K562 (cell line): Measurements from ENCODE around the gene MIP. TPM values are rescaled to one million over a fixed set of nuclear protein-coding genes. Genes with fewer than 3 reads are reported as not detected.

Source experiments
- ADNP ChIP-seq: fragments of 200-800 bp; sonication (Bioruptor generic); IDR thresholded peaks from 2 replicates; pipeline ENCODE4 v1.6.1; 2016; ENCODE audit warnings: missing genetic modification characterization, missing compliant biosample characterization
- BHLHE40 ChIP-seq: IDR thresholded peaks from 2 replicates; pipeline ENCODE4 v1.6.1; 2011; ENCODE audit warnings: low read length, improper control_type of control experiment
- BMI1 ChIP-seq: fragments of 150-350 bp; IDR thresholded peaks from 2 replicates; pipeline ENCODE4 v1.6.1; 2014; ENCODE audit warnings: low read length
- BRF1 ChIP-seq: IDR thresholded peaks from 3 replicates; pipeline ENCODE4 v1.6.1; 2011; ENCODE audit warnings: borderline replicate concordance, mild to moderate bottlenecking; ENCODE audit not compliant: insufficient read length; ENCODE audit errors: extremely low read depth
- CEBPB ChIP-seq: fragments of 450-650 bp; IDR thresholded peaks from 2 replicates; pipeline ENCODE4 v1.6.1; 2016; ENCODE audit warnings: missing genetic modification characterization, missing compliant biosample characterization
- HDAC2 ChIP-seq: fragments of 450-650 bp; IDR thresholded peaks from 2 replicates; pipeline ENCODE4 v1.6.1; 2016; ENCODE audit warnings: mild to moderate bottlenecking
- KDM4B ChIP-seq, 2 experiments: fragments of 450-650 bp in 1 of 2; sonication (generic) in 1 of 2; IDR thresholded peaks; 2 replicates each; pipeline ENCODE4 v1.6.1; 2016 to 2017; ENCODE audit warnings: borderline replicate concordance in 2 of 2, antibody characterized with exemption in 1 of 2, low read depth in 1 of 2, mild to moderate bottlenecking in 1 of 2
- XRCC4 ChIP-seq: IDR thresholded peaks from one replicate; pipeline ENCODE4 v1.6.1; 2011; ENCODE audit not compliant: insufficient read depth, insufficient read length; ENCODE audit errors: extremely low read depth
- ZFP36 ChIP-seq: fragments of 150-350 bp; IDR thresholded peaks from 2 replicates; pipeline ENCODE4 v1.6.1; 2018; ENCODE audit warnings: low read length, low read depth; ENCODE audit not compliant: partially characterized antibody
- ZFPM2 ChIP-seq: fragments of 250-450 bp; sonication (Bioruptor Pico); IDR thresholded peaks from 2 replicates; pipeline ENCODE4 v1.5.1; 2022; ENCODE audit warnings: mild to moderate bottlenecking
- ZNF23 ChIP-seq: fragments of 250-450 bp; sonication (Bioruptor Pico); IDR thresholded peaks from 2 replicates; pipeline ENCODE4 v1.4.0; 2020; ENCODE audit warnings: mild to moderate bottlenecking
- polyA plus RNA-seq, 8 experiments: library from polyadenylated mRNA; depleted of rRNA in 4 of 8; stranded (reverse) in 5 of 8; unstranded in 3 of 8; fragments of >200 nt; fragmentation: Nextera tagmentation in 2 of 8; fragmentation: Illumina TruSeq in 1 of 8; extraction: Ambion mirVana in 2 of 8; extraction: Trizol in 1 of 8; gene quantifications; 2 replicates each; pipeline versions ENCODE4 v1.2.1 to v1.2.3, GENCODE V29; 2011 to 2014; ENCODE audit warnings: inconsistent platforms in 1 of 8, missing spikeins in 1 of 8
- total RNA-seq, 7 experiments: library from RNA; depleted of rRNA in 6 of 7; stranded (reverse); fragments of >200 nt in 6 of 7; fragmentation: Illumina TruSeq in 2 of 7; extraction: Trizol in 2 of 7; gene quantifications; 2 replicates each; pipeline versions ENCODE4 v1.2.1 to v1.2.3, GENCODE V29; 2011 to 2021; ENCODE audit warnings: low replicate concordance in 1 of 7
- TF ChIP-seq, protein P1 (sequence below), 2 experiments: fragments of 200-800 bp in 1 of 2; sonication (Bioruptor generic) in 1 of 2; sonication (generic) in 1 of 2; formaldehyde crosslinking in 1 of 2; IDR thresholded peaks in 1 of 2; conservative IDR thresholded peaks in 1 of 2; 2 replicates each; pipeline versions ENCODE4 v1.5.0 to v1.6.1; 2016 to 2020; ENCODE audit warnings: missing compliant biosample characterization in 1 of 2, missing genetic modification characterization in 1 of 2, missing genetic modification reagents in 1 of 2
- TF ChIP-seq, protein P2 (sequence below): fragments of 450-650 bp; formaldehyde crosslinking; IDR thresholded peaks from 2 replicates; pipeline ENCODE4 v1.4.0; 2022; ENCODE audit warnings: missing genetic modification characterization
- TF ChIP-seq, protein P3 (sequence below), 2 experiments: IDR thresholded peaks in 1 of 2; conservative IDR thresholded peaks in 1 of 2; 2 replicates each; pipeline ENCODE4 v1.6.1; 2016; ENCODE audit warnings: low read depth in 2 of 2, mild to moderate bottlenecking in 1 of 2, missing compliant biosample characterization in 1 of 2, missing genetic modification characterization in 1 of 2, moderate library complexity in 1 of 2
- TF ChIP-seq, protein P4 (sequence below), 2 experiments: fragments of 450-650 bp in 1 of 2; IDR thresholded peaks; 2 replicates each; pipeline ENCODE4 v1.6.1; 2011 to 2017; ENCODE audit warnings: low read depth in 2 of 2, antibody characterized with exemption in 1 of 2, borderline replicate concordance in 1 of 2, low read length in 1 of 2, mild to moderate bottlenecking in 1 of 2, mixed read lengths in 1 of 2; ENCODE audit not compliant: control insufficient read depth in 1 of 2
- TF ChIP-seq, protein P5 (sequence below): sonication (generic); IDR thresholded peaks from 2 replicates; pipeline ENCODE4 v1.6.1; 2016

The MIP gene
- total and polyA plus RNA-seq, 9 of the 15 experiments (the other 6 are each of a cell fraction or from before 2014, with no cell fraction given) = 0.09 to 0.36 (median 0.19) TPM; not detected in 5

DNA sequence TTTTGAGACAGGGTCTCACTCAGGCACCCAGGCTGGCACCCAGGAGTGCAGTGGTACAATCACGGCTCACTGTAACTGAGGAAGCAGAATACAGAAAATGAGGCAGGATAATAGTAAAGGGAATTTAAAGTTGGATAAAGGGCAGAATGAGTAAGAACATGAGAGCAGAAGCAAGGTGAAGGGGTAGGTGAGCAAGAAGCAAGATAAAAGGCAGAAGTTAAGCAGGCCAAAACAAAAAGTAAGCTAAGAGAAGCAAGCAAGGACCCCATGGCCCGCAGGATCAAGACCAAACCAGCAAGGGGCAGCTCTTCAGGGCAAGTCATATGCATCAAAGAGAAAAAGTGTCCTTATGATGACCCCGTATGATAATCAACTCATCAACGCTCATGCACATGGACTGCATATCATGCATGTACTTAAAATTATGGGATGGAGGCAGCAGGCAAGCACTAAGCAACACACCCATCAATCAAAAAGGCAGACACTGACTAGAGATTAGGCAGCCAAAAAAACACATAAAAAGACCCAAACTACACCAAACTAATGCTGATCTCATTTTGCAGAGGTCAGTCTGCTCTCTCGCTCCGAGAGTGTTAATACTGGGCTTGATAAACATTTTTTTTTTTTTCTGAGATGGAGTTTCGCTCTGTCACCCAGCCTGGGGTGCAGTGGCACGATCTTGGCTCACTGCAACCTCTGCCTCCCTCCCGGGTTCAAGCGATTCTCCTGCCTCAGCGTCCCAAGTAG is 16.9 kb downstream of the MIP start (continued):
- TF ChIP-seq, protein P1, sequence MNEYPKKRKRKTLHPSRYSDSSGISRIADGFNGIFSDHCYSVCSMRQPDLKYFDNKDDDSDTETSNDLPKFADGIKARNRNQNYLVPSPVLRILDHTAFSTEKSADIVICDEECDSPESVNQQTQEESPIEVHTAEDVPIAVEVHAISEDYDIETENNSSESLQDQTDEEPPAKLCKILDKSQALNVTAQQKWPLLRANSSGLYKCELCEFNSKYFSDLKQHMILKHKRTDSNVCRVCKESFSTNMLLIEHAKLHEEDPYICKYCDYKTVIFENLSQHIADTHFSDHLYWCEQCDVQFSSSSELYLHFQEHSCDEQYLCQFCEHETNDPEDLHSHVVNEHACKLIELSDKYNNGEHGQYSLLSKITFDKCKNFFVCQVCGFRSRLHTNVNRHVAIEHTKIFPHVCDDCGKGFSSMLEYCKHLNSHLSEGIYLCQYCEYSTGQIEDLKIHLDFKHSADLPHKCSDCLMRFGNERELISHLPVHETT (CRISPR knock-in tag; conservative IDR thresholded peaks at IDR 0.05 in 1 of 2, IDR thresholded peaks at IDR 0.05 in 1 of 2) = peak in 1 of 2 experiments; percentile 52; a peak in 2 of 4 replicates
- peak; percentile 76 for TF ChIP-seq HDAC2
- TF ChIP-seq, protein P2, sequence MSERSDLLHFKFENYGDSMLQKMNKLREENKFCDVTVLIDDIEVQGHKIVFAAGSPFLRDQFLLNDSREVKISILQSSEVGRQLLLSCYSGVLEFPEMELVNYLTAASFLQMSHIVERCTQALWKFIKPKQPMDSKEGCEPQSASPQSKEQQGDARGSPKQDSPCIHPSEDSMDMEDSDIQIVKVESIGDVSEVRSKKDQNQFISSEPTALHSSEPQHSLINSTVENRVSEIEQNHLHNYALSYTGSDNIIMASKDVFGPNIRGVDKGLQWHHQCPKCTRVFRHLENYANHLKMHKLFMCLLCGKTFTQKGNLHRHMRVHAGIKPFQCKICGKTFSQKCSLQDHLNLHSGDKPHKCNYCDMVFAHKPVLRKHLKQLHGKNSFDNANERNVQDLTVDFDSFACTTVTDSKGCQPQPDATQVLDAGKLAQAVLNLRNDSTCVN = 0 out of 2 replicates have a peak, but pooled peaks have one; percentile 45
- TF ChIP-seq, protein P3, sequence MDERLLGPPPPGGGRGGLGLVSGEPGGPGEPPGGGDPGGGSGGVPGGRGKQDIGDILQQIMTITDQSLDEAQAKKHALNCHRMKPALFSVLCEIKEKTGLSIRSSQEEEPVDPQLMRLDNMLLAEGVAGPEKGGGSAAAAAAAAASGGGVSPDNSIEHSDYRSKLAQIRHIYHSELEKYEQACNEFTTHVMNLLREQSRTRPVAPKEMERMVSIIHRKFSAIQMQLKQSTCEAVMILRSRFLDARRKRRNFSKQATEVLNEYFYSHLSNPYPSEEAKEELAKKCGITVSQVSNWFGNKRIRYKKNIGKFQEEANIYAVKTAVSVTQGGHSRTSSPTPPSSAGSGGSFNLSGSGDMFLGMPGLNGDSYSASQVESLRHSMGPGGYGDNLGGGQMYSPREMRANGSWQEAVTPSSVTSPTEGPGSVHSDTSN (CRISPR knock-in tag; IDR thresholded peaks at IDR 0.05; ENCODE audit: low read depth) = peak; percentile 88
- TF ChIP-seq, protein P3 (tag; conservative IDR thresholded peaks at IDR 0.05; ENCODE audit: low read depth) = peak; percentile 99
- TF ChIP-seq XRCC4 = no peak
- TF ChIP-seq, protein P4, sequence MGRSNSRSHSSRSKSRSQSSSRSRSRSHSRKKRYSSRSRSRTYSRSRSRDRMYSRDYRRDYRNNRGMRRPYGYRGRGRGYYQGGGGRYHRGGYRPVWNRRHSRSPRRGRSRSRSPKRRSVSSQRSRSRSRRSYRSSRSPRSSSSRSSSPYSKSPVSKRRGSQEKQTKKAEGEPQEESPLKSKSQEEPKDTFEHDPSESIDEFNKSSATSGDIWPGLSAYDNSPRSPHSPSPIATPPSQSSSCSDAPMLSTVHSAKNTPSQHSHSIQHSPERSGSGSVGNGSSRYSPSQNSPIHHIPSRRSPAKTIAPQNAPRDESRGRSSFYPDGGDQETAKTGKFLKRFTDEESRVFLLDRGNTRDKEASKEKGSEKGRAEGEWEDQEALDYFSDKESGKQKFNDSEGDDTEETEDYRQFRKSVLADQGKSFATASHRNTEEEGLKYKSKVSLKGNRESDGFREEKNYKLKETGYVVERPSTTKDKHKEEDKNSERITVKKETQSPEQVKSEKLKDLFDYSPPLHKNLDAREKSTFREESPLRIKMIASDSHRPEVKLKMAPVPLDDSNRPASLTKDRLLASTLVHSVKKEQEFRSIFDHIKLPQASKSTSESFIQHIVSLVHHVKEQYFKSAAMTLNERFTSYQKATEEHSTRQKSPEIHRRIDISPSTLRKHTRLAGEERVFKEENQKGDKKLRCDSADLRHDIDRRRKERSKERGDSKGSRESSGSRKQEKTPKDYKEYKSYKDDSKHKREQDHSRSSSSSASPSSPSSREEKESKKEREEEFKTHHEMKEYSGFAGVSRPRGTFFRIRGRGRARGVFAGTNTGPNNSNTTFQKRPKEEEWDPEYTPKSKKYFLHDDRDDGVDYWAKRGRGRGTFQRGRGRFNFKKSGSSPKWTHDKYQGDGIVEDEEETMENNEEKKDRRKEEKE (IDR thresholded peaks at IDR 0.05; ENCODE audit: borderline replicate concordance in 1 of 2, control insufficient read depth in 1 of 2, low read depth in 2 of 2, low read length in 1 of 2) = 0 out of 4 replicates have a peak, but pooled peaks have one; percentile 30 to 37
- TF ChIP-seq, protein P5, sequence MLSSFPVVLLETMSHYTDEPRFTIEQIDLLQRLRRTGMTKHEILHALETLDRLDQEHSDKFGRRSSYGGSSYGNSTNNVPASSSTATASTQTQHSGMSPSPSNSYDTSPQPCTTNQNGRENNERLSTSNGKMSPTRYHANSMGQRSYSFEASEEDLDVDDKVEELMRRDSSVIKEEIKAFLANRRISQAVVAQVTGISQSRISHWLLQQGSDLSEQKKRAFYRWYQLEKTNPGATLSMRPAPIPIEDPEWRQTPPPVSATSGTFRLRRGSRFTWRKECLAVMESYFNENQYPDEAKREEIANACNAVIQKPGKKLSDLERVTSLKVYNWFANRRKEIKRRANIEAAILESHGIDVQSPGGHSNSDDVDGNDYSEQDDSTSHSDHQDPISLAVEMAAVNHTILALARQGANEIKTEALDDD = peak; percentile 96
- peak; percentile 72 for TF ChIP-seq BHLHE40
- no peak for TF ChIP-seq ZFPM2 (CRISPR knock-in tag)
- TF ChIP-seq ZFP36 = no peak
- TF ChIP-seq ZNF23 (CRISPR knock-in tag) = no peak
- TF ChIP-seq CEBPB (tag) = no peak
- no peak for TF ChIP-seq ADNP (tag)
- TF ChIP-seq KDM4B (IDR thresholded peaks at IDR 0.05; ENCODE audit: borderline replicate concordance in 2 of 2, low read depth in 1 of 2) = no peak
- no peak for TF ChIP-seq BRF1
- no peak for TF ChIP-seq BMI1
